ENCODE measurements around the gene TMEM18. TPM values are rescaled to one million over a fixed set of nuclear protein-coding genes. Genes with fewer than 3 reads are reported as not detected.

Gene TMEM18
- total and polyA plus RNA-seq, 2 of the 4 experiments (the other 2 are of a cell fraction), result 15.2 to 30.2 TPM

DNA sequence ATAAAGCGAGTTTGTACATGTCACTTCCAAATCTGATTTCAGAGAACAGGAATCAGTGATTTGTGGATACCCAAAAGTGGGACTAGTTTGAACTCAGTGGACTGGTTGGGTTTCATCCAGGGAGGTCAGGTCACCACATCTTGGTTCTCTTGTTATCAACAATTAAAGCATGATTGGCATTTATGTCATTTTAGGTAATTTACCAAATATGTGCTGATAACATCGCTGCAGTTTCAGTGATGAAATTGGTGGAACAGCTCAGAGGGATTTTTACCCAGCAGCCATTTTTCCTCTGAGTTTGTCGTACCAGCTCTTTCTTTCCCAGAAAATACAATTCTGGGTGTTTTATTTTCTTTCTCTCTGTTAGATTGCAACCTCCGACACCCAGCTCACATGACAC lies 33.4 kb downstream of the TMEM18 start:
- in situ Hi-C loops (cut with MboI; ENCODE audit: low sequenced_read_pairs), result no loop called here
- Histone ChIP-seq H3K27ac (ENCODE audit: insufficient read depth, low read length) (no peak overlapping the region), H3K56ac (ENCODE audit: extremely low read depth, insufficient read depth, low read length) (no peak overlapping the region), H3K36me3 (ENCODE audit: control insufficient read depth, insufficient read depth, low read length) (no peaks in the 10 kb centered on the region), H3K23ac (ENCODE audit: low read depth, low read length) (no peak overlapping the region), H2BK15ac (ENCODE audit: low read depth, low read length) (no peak overlapping the region), H3K14ac (replicated peaks; ENCODE audit: low read depth, low read length) (no peak overlapping the region), H3K4ac (ENCODE audit: low read depth, low read length) (no peak overlapping the region), H2AFZ (replicated peaks; ENCODE audit: low read length, poor library complexity) (no peak overlapping the region), H3K9me1 (ENCODE audit: insufficient read depth, low read length) (no peaks in the 10 kb centered on the region), H2AK9ac (replicated peaks; ENCODE audit: low read depth, low read length, poor library complexity) (no peak overlapping the region), H3K9me3 (ENCODE audit: control insufficient read depth, insufficient read depth, low read length) (no peaks in the 10 kb centered on the region), H3K79me1 (ENCODE audit: low read depth in 1 of 2, low read length in 2 of 2) (no peaks in the 10 kb centered on the region), H4K91ac (ENCODE audit: insufficient read depth, low read depth, low read length) (no peak overlapping the region), H4K5ac (ENCODE audit: low read depth, low read length) (no peak overlapping the region), H3K4me1 (ENCODE audit: control insufficient read depth, insufficient read depth, low read length) (no peaks in the 10 kb centered on the region), H4K8ac (ENCODE audit: low read depth in 2 of 2, low read length in 2 of 2) (no peak overlapping the region), H4K20me1 (ENCODE audit: insufficient read depth, low read length) (no peaks in the 10 kb centered on the region), H3K4me3 (ENCODE audit: insufficient read depth, low read depth, low read length) (no peak overlapping the region), H2BK5ac (ENCODE audit: low read depth, low read length, poor library complexity, severe bottlenecking) (no peak overlapping the region), H3K9ac (ENCODE audit: low read depth, low read length) (no peak overlapping the region), H2BK120ac (ENCODE audit: low read depth, low read length) (no peak overlapping the region), H2BK20ac (ENCODE audit: low read depth, low read length) (no peak overlapping the region), H3K4me2 (ENCODE audit: low read depth, low read length) (no peak overlapping the region), H3K27me3 (ENCODE audit: control insufficient read depth, insufficient read depth, low read length) (no peaks in the 10 kb centered on the region), H3K18ac (ENCODE audit: low read depth, low read length) (no peak overlapping the region), H2AK5ac (ENCODE audit: low read depth, low read length) (no peak overlapping the region)
- BruUV-seq (replicated peaks), result no TSS peak
- no peak for ATAC-seq (ENCODE audit: low read depth)
- ChIA-PET CTCF (no interaction called here), POLR2A (ENCODE audit: unreplicated experiment) (no interaction called here)
- dilution Hi-C loops (cut with HindIII; ENCODE audit: low sequenced_read_pairs, unreplicated experiment), result no loop called here
- DNase-seq, result no peak
- intact Hi-C loops (cut with micrococcal nuclease), result no loop called here
- TF ChIP-seq, protein P1, sequence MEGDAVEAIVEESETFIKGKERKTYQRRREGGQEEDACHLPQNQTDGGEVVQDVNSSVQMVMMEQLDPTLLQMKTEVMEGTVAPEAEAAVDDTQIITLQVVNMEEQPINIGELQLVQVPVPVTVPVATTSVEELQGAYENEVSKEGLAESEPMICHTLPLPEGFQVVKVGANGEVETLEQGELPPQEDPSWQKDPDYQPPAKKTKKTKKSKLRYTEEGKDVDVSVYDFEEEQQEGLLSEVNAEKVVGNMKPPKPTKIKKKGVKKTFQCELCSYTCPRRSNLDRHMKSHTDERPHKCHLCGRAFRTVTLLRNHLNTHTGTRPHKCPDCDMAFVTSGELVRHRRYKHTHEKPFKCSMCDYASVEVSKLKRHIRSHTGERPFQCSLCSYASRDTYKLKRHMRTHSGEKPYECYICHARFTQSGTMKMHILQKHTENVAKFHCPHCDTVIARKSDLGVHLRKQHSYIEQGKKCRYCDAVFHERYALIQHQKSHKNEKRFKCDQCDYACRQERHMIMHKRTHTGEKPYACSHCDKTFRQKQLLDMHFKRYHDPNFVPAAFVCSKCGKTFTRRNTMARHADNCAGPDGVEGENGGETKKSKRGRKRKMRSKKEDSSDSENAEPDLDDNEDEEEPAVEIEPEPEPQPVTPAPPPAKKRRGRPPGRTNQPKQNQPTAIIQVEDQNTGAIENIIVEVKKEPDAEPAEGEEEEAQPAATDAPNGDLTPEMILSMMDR (conservative IDR thresholded peaks at IDR 0.05; ENCODE audit: low read depth, low read length), result no peak
- TF ChIP-seq CEBPB (IDR thresholded peaks at IDR 0.05; ENCODE audit: low read depth, low read length), result no peak
- no peak for TF ChIP-seq RCOR1 (IDR thresholded peaks at IDR 0.05; ENCODE audit: insufficient replicate concordance, low read length)
- no peak for TF ChIP-seq FOS (IDR thresholded peaks at IDR 0.05; ENCODE audit: low read depth, low read length)
- no peak for TF ChIP-seq SMC3 (IDR thresholded peaks at IDR 0.05; ENCODE audit: low read depth, low read length)
- TF ChIP-seq CHD1 (IDR thresholded peaks at IDR 0.05; ENCODE audit: low read depth, low read length), result no peak
- TF ChIP-seq, protein P2, sequence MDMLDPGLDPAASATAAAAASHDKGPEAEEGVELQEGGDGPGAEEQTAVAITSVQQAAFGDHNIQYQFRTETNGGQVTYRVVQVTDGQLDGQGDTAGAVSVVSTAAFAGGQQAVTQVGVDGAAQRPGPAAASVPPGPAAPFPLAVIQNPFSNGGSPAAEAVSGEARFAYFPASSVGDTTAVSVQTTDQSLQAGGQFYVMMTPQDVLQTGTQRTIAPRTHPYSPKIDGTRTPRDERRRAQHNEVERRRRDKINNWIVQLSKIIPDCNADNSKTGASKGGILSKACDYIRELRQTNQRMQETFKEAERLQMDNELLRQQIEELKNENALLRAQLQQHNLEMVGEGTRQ (IDR thresholded peaks at IDR 0.05; ENCODE audit: low read depth, low read length), result no peak
- no peak for TF ChIP-seq ELK1 (IDR thresholded peaks at IDR 0.05; ENCODE audit: borderline replicate concordance, low read depth, low read length)
- TF ChIP-seq NFE2L2 (IDR thresholded peaks at IDR 0.05; ENCODE audit: low read depth, low read length), result no peak
- TF ChIP-seq RAD21 (IDR thresholded peaks at IDR 0.05; ENCODE audit: low read length), result no peak
- no peak for TF ChIP-seq MAZ (IDR thresholded peaks at IDR 0.05; ENCODE audit: borderline replicate concordance, low read depth, low read length)
- TF ChIP-seq POLR2A (IDR thresholded peaks at IDR 0.05; ENCODE audit: low read depth, low read length), result no peak
- no peak for TF ChIP-seq BHLHE40 (IDR thresholded peaks at IDR 0.05; ENCODE audit: low read depth, low read length)
- WGBS, 2 experiments (ENCODE audit: extremely low coverage in 2 of 2, insufficient read length in 1 of 2), result 100% methylated on average over 1 of the region's 4 CpGs; no CpG with 5 or more reads in 1 of the 2 experiments

All from IMR-90 (cell line).